Inflammatory macrophage treated with lipopolysaccharide for 1 hour (primary cell): Measurements from ENCODE around the gene ZBTB7A.
A peak's percentile ranks its signal among the peaks of the same experiment; 100 is the strongest.

ENCODE experiments used
- DNase-seq, 2 donors: peaks; one replicate each; pipeline ENCODE4 v3.0.0-alpha.2; 2020 to 2022

The ZBTB7A gene

DNA sequence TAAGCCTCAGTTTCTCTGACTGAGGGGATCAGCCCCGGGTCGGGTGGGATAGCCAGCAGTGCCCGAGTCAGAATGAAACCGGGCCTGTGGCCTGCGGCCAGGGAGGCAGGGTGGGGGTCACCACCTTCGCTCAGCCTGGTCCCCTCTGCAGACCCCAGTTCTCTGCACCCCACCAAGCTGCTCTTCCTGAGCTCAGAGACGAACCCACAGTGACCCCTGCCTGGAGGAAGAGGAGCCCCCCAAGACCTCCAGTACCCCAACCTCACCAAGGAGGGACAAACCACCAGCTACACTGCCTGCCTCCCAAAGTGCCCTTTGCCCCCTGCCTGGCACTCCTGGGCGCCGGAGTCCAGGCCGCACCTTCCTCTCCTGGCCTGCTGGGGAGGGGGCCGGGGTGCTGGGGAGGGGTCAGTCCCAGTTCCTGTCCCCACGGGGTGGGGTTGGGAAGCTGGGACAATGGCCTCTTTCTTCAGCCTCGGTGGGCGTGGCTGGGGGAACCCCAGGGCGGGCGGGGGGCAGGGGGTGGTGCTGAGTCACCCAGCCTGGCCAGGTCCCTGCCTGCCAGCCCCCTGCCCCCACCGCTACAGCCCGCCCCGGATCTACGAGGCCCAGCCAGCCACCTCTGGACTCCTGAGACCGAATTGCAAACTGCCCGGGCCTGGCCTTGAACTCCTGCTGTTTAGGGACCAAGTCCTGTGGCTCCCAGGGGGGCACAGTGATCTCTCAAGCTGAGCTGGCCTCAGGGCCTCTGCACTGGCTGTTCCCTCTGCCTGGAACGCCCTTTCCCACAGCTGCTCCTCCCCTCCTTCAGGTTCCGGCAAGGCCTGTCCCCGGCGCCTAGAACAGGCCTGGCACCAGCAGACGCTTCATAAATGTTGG, 14.3 kb downstream of the ZBTB7A start:
- peak; percentile 77 to 81 for DNase-seq

DNA sequence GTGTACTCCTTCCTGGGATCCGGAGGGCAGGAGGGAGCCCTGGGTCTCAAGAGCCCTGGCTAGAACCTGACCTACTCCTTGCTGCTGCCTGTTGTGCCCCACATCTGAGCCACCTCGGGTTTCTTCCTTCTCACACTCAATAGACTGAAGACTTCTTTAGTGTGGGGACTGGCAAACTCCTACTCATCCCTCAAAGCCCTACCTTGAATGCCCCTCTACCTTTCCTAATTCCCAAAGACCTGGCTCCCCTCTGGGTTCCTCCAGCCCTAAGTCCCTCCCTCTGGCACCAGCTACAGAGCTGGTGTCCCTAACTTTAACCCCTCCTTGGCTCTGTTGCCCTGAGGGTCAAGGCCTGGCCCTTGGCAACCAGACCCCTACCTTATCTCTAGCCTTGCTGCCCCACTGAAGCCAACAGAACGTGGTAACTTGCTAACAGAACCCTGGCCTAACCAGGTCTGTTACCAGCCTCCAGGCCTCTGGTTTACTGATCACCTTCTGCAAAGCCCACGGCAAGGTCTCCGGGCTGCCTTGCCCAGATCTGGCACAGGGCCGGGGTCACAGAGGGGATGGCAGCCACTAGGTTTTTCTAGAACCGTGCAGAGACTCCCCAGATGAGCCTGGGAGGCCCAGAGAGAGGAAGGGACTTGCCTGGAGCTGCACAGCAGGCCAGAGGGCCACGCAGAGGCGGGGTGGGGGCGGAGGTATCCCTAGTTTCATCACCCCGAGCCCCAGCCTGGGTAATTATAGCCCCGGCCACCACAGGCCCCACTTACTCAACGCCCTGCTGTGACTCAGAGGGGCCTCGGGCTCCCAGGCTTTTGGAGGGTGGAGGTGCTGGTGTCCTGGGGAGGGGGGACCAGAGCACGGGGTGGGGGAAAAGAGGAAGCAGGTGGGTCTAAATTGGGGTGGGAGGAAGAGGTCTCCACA, 15.3 kb downstream of the ZBTB7A start:
- peak; percentile 95 to 96 for DNase-seq

DNA sequence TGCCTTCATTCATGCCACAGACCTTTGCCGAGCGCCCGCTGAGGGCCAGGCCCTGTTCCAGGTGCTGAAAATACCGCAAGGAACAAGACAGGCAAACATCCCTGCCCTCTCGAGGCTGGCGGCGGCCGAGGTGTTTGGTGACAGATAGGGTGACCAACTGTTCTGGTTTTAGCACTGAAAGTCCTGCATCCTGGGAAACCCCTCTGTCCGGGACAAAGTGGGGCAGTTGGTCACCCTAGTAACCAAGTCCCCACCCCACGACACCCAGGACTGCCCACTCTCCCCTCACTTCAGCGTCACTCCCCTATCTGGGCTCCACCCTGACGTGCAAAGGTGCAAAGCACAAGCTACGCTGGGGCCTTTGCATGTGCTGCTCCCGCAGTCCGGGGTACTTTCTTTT, 17.3 kb downstream of the ZBTB7A start:
- DNase-seq, result no peak

DNA sequence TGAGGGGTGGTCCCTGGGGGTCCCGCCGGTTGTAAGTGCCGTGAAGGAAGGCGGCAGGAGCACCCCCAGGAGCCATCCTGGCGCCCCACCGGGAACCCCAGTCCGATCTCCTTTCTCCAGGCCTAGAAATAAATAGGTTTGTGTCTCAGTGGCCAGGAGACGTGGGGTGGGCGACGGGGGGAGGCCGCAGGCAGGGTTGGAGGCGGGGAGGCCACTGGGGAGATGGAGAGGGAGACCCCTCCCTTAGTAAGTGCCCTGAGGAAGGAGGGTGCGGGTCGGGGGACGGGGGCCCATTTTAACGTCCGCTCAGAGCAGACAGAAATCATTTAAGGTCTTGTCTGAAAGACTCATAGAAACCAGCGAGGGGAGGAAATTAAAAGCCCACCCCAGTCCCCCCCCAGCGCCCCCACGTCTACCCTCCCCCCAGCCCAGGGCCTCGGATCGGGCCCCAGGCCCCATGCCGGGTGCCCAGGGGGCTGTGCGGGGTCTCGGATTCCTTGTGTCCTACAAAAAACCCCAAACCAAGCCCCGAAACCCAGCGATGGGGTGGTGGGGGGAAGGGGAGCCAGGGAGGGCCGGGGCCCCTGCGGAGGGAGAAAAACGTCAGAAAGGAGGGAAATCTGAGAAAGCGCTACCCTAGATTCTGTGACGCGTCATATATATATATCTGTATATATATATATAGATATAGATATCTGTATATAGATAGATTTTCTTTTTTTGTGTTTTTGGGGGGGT, 19.6 kb downstream of the ZBTB7A start:
- no peak for DNase-seq

DNA sequence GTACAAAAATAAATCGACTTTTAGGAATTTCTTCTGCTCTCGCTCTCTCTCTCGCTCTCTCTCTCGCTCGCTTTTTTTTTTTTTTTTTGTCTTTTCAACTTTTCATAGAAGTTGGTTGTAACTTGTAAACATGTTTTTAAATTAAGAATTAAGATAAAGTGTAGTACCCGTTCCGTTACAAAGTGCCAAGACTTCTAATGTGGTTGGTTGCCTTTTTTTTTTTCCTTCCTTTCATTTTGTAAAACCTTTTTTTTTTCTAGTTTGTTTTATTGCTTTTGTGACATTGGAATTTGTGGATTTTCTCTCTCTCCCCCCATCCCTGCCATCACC, 20.4 kb downstream of the ZBTB7A start:
- DNase-seq, result no peak

DNA sequence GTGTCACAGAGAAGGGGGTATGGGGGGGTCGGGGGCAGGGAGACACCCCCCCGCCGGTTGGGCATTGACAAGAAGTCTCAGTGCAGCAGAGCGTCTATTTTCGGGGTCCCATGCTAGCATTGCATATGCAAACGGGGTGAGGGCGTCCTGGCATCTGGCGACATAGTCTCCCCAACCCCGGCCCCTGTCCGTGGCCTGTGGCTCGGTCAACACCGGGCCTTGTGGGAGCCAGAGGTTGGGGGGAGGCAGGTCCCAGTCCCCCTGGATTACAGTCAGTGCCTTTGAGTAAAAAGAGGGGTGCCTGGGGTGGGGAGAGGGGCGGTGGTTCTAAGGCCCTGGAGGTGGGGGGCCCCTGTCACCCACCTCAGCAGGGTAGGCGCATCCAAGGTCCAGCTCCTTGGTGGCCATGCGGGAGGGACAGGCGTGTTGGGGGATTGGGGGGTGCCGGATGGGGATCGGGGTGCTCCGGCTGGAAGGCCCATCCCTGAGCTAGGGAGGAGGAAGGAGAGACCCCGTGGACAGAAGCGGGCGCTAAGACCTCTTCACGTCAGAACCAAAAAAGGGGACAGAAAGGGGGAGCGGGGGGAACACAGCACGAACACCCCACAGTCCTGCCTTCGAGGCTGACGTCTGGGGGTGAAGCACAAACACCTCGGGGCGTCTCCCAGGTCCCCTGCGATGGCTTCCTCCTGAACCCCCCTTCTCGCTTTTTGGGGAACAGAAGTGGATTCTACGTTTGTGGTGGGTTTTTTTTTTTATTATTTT, 20.9 kb downstream of the ZBTB7A start:
- no peak for DNase-seq

DNA sequence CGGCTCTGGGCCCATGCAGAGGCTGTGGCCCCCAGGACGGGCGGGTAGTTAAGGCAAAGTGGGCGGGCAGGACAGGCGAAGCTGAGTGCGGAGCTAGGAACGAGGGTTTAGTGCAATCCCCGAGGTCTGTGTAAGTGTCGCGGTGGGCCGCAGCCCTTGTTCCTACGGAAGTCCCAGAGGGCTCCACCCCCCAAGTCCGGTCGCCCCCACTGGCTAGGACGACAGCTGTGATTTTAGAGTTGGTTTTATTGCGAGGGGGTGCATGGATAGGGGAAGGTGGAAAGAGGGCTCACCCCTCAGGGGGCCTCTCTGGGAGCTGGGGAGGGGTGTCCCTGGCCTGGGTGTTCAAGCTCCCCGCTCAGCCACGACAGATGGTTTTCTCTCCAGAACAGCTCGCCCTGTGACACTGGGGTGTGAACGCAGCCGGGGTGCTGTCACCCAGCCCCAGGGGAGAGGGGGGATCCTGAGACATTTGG, 21.7 kb downstream of the ZBTB7A start:
- DNase-seq, result no peak

DNA sequence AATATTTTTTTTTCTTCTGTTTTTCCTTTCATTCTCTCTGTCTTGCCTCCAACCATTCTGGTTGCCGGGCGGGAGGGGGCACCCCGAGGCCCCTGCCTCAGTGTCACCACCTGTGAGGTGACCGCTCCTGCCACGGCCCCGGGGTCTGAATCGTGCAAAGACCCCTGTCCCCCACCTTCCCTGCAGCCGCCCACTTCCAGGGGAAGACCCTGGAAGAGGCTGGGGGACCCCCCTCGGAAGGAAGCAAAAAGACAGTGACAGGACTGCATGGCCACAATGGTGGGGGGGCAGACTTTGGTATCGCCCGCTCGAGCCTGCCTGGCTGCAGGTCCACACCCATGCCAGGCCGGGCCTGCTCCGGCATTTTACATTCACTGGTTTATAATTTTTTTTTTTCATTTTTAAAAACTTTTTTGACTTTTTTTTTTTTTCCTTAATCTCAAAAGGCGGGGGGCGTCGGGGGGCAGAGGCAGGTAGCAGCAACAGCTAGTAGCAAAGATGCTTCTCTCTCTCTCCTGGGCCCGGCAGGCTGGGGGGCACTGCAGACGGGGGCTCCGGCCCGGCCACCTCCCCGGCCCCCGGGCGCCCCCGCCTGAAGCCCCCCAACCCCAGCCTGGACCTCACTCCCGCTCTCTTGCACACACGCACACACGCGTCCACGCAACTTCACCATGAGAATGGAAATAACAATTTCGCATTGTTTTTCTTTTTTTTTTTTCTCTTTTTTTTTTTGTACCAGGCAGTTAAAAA, 22.6 kb downstream of the ZBTB7A start:
- no peak for DNase-seq

DNA sequence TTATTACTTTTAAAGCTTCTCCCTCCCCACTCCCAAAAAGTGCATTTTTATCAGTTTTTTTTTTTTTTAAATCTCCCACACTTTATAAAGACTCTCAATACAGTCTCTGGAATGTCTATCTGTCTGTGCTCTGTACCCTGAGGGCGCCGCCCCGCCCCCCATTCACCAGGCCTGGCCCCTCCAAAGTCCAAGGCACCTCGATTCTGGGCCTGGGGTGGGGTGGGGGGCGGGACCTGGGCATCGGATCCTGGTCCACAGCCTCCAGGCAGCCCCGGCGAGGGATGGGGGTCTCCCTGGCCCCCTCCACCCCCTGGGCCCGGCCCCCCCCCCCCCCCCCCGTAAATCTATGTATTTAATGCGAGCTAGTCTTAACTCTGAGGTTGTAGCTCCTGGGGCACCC, 23.3 kb downstream of the ZBTB7A start:
- DNase-seq, result no peak

DNA sequence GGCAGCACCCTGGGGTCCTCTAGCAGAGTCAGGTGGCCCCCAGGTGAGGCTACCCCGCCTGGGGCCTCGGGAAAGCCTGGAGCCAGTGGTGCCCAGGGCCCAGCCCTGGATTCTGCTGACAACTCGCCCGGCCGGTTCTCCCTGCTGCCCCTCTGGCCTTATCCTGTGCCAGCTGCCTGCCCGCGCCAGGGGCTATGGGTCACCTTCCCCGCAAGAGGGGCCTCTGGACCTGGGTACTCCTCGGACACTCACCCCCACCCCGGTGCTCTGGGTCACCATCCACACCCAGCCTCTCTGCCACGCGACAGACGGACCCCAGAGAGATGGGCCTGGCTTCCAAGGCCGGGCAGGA, 24.0 kb downstream of the ZBTB7A start:
- no peak for DNase-seq

DNA sequence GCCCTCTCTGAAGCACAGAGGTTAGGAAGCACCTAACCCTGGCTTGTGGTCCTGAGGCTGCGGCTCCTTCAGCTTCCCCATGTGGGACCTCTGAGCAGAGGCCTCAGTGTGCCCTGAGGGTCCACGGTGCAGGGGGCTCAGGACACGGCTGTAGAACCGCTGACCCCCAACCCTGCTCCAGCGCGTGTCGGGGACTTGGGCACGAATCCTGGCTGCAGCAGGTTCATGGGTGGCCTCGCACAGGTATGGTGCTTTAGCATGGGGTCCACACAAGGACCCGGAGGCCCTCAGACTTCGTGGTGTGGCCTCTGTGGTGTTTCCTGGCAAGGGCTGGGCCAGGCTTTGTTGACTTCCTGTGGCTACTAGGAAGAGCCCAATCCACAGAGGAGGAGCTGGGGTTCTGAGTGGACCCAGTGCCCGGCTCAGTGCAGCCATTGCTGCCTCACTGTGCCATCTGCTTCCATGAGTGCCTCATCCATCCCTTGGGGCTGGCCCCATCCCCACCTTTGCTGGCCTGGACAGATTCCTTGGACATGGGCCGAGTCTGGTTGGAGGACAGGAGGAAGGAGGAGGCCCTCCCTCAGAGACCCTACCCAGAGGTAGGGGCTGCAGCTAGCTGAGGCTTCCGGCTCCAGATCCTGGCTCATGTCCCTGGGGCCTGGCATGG, 24.5 kb downstream of the ZBTB7A start:
- DNase-seq, result no peak

DNA sequence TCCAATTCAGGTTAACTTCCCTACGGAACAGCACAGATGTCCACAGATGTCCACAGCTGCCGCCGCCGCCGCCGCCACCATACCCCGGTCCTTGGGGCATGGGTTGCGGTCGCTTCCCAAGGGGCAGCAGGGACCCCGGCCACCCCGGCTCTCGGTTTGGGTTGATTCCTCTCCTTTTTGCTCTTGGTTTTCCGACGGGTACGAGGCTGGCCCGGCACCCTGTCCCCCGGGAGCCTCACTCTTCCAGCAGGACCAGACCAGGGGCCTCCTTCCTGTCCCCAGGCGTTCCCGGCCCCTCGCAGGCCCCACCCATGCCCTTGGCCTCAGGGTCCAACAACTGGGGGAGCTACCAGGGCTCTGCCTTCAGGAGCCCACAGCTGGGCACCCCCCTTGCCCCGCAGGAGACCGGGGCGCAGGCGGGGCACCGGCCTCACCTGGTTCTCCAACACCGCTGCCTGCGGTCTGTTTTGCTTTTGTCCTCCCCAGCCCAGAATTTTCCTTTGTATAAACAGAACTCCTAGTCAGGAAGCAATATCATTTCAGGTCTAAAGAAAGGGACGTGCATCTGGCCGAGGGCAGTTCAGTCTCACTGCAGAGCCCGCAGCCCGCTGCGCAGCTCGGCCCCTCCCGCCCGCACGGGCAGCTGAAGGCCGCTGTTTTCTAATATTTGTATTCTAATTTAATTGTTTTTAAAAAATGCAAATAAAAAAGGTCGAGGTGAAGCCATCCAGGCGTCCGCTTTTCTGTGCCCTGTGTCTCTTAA, 27.9 kb downstream of the ZBTB7A start:
- no peak for DNase-seq

DNA sequence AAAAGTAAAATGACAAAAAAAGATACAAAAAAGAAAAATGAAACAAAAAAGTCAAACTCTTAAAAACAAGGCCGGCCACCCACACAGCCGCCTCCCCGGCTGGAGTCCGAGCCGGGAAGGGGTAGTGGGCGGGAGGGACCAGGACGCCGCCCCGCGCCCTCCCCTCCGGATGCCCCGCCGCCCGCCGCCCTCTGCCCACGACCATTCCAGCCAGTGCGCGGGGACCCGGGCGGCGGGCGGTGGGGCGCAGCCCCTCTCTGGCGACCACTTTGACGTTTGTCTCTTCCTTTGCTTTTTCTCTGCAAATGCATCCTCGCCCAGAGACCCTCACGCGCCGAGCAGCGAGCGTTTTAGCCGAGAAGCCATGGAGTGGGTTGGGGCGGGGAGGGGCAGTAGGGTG, 28.6 kb downstream of the ZBTB7A start:
- DNase-seq, result no peak

DNA sequence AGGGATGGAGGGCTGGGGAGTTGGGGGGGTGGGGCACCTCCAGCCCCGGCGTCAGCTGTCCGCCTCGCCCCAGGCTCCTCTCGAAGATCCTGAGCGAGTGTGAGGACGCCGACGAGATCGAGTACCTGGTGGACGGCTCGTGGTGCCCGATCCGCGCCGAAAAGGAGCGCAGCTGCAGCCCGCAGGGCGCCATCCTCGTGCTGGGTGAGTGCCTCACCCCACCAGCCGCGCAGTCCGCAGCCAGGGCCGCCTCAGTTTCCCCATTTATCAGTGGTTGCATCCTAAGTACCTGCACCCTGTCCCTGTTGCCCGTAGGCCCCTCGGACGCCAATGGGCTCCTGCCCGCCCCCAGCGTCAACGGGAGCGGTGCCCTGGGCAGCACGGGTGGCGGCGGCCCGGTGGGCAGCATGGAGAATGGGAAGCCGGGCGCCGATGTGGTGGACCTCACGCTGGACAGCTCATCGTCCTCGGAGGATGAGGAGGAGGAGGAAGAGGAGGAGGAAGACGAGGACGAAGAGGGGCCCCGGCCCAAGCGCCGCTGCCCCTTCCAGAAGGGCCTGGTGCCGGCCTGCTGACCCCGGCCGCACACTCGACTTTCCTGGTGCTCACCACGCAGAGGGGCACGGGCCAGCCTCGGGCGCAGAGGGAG, 29.3 kb downstream of the ZBTB7A start:
- no peak for DNase-seq

DNA sequence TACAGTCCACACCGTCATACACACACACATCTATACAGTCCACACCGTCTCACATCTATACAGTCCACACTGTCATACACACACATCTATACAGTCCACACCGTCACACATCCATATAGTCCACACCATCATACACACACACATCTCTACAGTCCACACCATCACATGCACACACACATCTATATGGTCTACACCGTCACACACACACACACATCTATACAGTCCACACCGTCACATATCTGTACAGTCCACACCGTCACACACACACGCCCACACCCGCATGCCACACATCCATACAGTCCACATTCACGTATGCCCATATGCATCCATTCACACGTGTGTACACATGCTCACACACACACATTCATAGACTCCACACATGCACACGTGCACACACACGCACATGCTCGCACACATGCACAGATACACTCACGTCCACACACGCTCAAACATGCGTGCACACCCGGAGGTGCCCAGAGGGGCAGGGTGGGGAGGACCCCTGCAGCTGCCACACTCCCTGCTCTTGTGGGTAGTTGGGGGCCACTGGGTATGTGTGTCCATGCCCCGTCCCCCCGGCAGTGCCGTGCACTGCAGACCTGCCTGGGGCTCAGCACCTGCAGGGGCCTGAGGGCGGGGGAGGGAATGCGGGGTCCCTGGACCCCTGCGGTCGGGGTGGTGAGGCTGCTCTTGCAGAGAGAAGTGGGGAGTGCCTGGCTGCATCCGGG, 30.0 kb downstream of the ZBTB7A start:
- DNase-seq, result no peak

DNA sequence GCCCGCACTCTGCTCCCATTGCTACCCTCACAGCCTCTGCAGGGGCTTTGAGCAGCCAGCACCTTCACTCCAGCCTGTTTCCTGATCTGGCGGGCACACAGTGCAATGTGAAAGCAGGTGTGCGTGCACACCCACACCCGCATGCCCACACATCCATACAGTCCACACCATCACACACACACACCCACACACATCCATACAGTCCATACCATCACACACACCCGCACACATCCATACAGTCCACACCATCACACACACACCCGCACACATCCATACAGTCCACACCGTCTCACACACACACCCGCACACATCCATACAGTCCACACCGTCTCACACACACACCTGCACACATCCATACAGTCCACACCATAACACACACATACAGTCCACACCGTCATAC, 31.1 kb downstream of the ZBTB7A start:
- no peak for DNase-seq

DNA sequence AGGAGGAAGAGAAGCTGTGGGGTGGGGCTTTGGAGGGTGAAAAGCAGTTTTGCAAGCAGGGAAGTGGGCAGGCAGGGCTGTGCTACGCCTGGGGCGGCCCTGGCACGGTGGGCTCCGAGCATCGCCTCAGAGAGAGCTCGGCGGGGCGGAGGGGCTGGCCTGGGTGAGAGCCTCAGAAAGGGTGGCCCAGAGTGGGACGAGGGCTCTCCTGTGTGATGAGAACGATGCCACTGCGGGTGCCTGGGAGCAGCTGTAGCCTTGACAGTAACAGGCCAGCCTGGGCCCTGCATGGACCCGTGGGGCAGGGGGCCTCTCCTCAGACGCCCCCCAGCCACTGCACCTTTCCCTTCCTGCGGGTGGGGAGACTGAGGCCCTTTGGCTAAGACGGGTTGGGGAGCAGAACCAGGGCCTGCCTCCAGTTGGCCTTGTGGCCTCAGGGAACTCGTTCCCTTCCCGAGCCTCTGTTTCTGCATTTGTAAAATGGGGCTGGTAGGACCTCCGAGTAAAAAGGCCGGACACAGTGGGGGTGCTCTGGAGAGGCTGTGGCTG, 31.6 kb downstream of the ZBTB7A start:
- DNase-seq, result no peak
